Neural cell (in vitro differentiated cells): ENCODE measurements around the gene CCDC191. TPM values are rescaled to one million over a fixed set of nuclear protein-coding genes. Genes with fewer than 3 reads are reported as not detected.

Experiments
- H2AFZ ChIP-seq: fragments of 200-600, 300-800 bp; sonication (generic), shearing (Covaris generic); 2 replicates; pipeline ENCODE4 v1.6.0; 2014; ENCODE audit warnings: low read depth, mild to moderate bottlenecking, antibody characterized with exemption, low read length, moderate library complexity
- H3F3A ChIP-seq: fragments of 200-600 bp; shearing (Covaris generic); 2 replicates; pipeline ENCODE4 v1.6.1; 2016; ENCODE audit warnings: mild to moderate bottlenecking, moderate library complexity, mixed read lengths, antibody characterized with exemption, low read length; ENCODE audit not compliant: insufficient read depth, poor library complexity, severe bottlenecking
- H3K27ac ChIP-seq: fragments of 200-600, 300-800 bp; sonication (generic), shearing (Covaris generic); 2 replicates; pipeline ENCODE4 v1.5.1; 2014; ENCODE audit warnings: mild to moderate bottlenecking, low read length, moderate library complexity
- H3K27me3 ChIP-seq: fragments of 300-800, 200-600 bp; sonication (generic), shearing (Covaris generic); 2 replicates; pipeline ENCODE4 v1.6.0; 2014; ENCODE audit warnings: mild to moderate bottlenecking, low read depth, low read length, moderate library complexity; ENCODE audit not compliant: insufficient read depth
- H3K36me3 ChIP-seq: fragments of 300-800, 200-600 bp; sonication (generic), shearing (Covaris generic); 2 replicates; pipeline ENCODE4 v1.5.1; 2014; ENCODE audit warnings: mild to moderate bottlenecking, antibody characterized with exemption, low read length, moderate library complexity; ENCODE audit not compliant: insufficient read depth
- H3K4me2 ChIP-seq: fragments of 300-800, 200-600 bp; sonication (generic), shearing (Covaris generic); 2 replicates; pipeline ENCODE4 v1.6.0; 2014; ENCODE audit warnings: mild to moderate bottlenecking, low read length
- H3K4me3 ChIP-seq: fragments of 300-800, 200-600 bp; sonication (generic), shearing (Covaris generic); 2 replicates; pipeline ENCODE4 v1.5.1; 2014; ENCODE audit warnings: mild to moderate bottlenecking, low read length, moderate library complexity
- H3K79me2 ChIP-seq: fragments of 200-600 bp; shearing (Covaris generic); replicated peaks from 2 replicates; pipeline ENCODE4 v1.6.0; 2014; ENCODE audit warnings: mild to moderate bottlenecking, low read length, moderate library complexity; ENCODE audit not compliant: insufficient read depth
- H3K9ac ChIP-seq: fragments of 300-800, 200-600 bp; sonication (generic), shearing (Covaris generic); 2 replicates; pipeline ENCODE4 v1.6.1; 2016; ENCODE audit warnings: mild to moderate bottlenecking, low read length, mixed read lengths
- H3K9me2 ChIP-seq: fragments of 200-600 bp; shearing (Covaris generic); 2 replicates; pipeline ENCODE4 v1.6.1; 2016; ENCODE audit warnings: mild to moderate bottlenecking, low read length, mixed read lengths; ENCODE audit not compliant: insufficient read depth
- H3K9me3 ChIP-seq: fragments of 200-600, 300-800 bp; sonication (generic), shearing (Covaris generic); 2 replicates; pipeline ENCODE4 v1.6.1; 2016; ENCODE audit warnings: mild to moderate bottlenecking, mixed run types, low read length, moderate library complexity, mixed read lengths
- H4K20me1 ChIP-seq: fragments of 200-600 bp; shearing (Covaris generic); 2 replicates; pipeline ENCODE4 v1.6.1; 2016; ENCODE audit warnings: mild to moderate bottlenecking, mixed run types; ENCODE audit not compliant: insufficient read depth
- CTCF ChIP-seq: fragments of 450-650 bp; IDR thresholded peaks from 2 replicates; pipeline ENCODE4 v1.5.1; 2014; ENCODE audit warnings: antibody characterized with exemption, mild to moderate bottlenecking, moderate library complexity; ENCODE audit not compliant: poor library complexity, severe bottlenecking
- EP300 ChIP-seq: fragments of 450-650 bp; conservative IDR thresholded peaks from 2 replicates; pipeline ENCODE4 v1.6.1; 2014; ENCODE audit warnings: antibody characterized with exemption, mild to moderate bottlenecking, moderate library complexity; ENCODE audit not compliant: poor library complexity, severe bottlenecking
- EZH2 ChIP-seq: fragments of 200-600, 300-800 bp; shearing (Covaris generic), sonication (generic); IDR thresholded peaks from 2 replicates; pipeline ENCODE4 v1.6.1; 2014; ENCODE audit warnings: antibody characterized with exemption, low read length, borderline replicate concordance, mild to moderate bottlenecking; ENCODE audit not compliant: insufficient read depth, poor library complexity, severe bottlenecking
- MXI1 ChIP-seq: fragments of 450-650 bp; conservative IDR thresholded peaks from 2 replicates; pipeline ENCODE4 v1.6.1; 2014; ENCODE audit warnings: antibody characterized with exemption, mild to moderate bottlenecking; ENCODE audit not compliant: poor library complexity, severe bottlenecking
- POLR2AphosphoS5 ChIP-seq: IDR thresholded peaks from 2 replicates; pipeline ENCODE4 v1.6.1; 2012
- RAD21 ChIP-seq: fragments of 450-650 bp; conservative IDR thresholded peaks from 2 replicates; pipeline ENCODE4 v1.6.1; 2014; ENCODE audit warnings: antibody characterized with exemption, mild to moderate bottlenecking, moderate library complexity
- REST ChIP-seq: IDR thresholded peaks from 2 replicates; pipeline ENCODE4 v1.6.1; 2012; ENCODE audit warnings: borderline replicate concordance
- SMC3 ChIP-seq: fragments of 450-650 bp; conservative IDR thresholded peaks from 2 replicates; pipeline ENCODE4 v1.6.1; 2014; ENCODE audit warnings: antibody characterized with exemption, mild to moderate bottlenecking, moderate library complexity; ENCODE audit not compliant: poor library complexity
- TAF1 ChIP-seq: IDR thresholded peaks from 2 replicates; pipeline ENCODE4 v1.6.1; 2012; ENCODE audit warnings: low read depth
- polyA plus RNA-seq: library from polyadenylated mRNA; depleted of rRNA; stranded (reverse); fragments of >200 nt; gene quantifications from 2 replicates; pipeline ENCODE4 v1.2.3, GENCODE V29; 2014

CCDC191 gene
- polyA plus RNA-seq, 1 donor from 2014 or later = 14.9 TPM

DNA sequence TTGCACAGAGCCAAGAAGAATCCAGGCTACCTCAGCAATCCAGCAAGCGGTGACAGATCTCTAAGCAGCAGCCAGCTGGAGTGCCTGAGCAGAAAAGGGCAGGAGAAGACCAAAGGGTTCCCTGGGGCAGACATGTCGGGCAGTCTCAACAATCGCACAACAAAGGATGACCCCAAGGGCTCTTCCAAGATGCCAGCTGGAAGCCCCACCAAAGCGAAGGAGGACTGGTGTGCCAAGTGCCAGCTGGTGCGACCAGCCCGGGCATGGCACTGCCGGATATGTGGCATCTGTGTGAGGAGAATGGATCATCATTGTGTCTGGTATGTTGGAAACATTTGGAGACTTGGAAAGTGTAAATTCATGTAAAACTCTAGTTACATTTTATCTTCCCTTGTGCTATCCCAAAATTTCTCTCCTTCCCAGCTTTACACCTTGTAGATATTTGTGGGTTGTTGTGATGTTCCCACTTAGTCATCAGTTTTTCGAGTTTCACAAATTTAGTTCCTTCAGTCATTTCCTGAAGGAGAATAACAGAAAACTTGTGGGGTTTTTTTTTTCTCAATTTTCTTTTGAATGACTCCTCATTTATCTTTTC, 102.1 kb downstream of the CCDC191 start:
- Histone ChIP-seq H3F3A (no peaks in the 10 kb centered on the region), H3K9me2 (no peaks in the 10 kb centered on the region), H3K4me2 (no peak overlapping the region), H4K20me1 (no peaks in the 10 kb centered on the region), H3K27me3 (no peaks in the 10 kb centered on the region), H2AFZ (no peak overlapping the region), H3K79me2 (no peaks in the 10 kb centered on the region), H3K36me3 (no peaks in the 10 kb centered on the region), H3K4me3 (no peak overlapping the region), H3K9me3 (no peaks in the 10 kb centered on the region), H3K9ac (no peak overlapping the region), H3K27ac (no peak overlapping the region)
- TF ChIP-seq REST = no peak
- no peak for TF ChIP-seq MXI1
- TF ChIP-seq RAD21 = no peak
- TF ChIP-seq POLR2AphosphoS5 = no peak
- no peak for TF ChIP-seq TAF1
- no peak for TF ChIP-seq SMC3

- H2AFZ ChIP-seq = no peak overlapping the region
- H3K27me3 ChIP-seq = peaks cover 3% of the 10 kb centered on the region
- H3K9me2 ChIP-seq = no peaks in the 10 kb centered on the region
- TF ChIP-seq SMC3 (no peak), CTCF (no peak), EZH2 (no peak), EP300 (no peak), MXI1 (no peak), REST (no peak), RAD21 (no peak), POLR2AphosphoS5 (no peak), TAF1 (no peak)
- no peak overlapping the region for H3K27ac ChIP-seq
- no peaks in the 10 kb centered on the region for H3K79me2 ChIP-seq
- H3F3A ChIP-seq = no peaks in the 10 kb centered on the region
- no peak overlapping the region for H3K9ac ChIP-seq
- no peaks in the 10 kb centered on the region for H3K36me3 ChIP-seq
- H4K20me1 ChIP-seq = no peaks in the 10 kb centered on the region
- no peak overlapping the region for H3K4me3 ChIP-seq
- no peaks in the 10 kb centered on the region for H3K9me3 ChIP-seq
- no peak overlapping the region for H3K4me2 ChIP-seq
These were observed 102.6 kb downstream of the CCDC191 start for GRCh38 chr3:113953677-113954076.
